ENCODE measurements around the gene APOL4. TPM values are rescaled to one million over a fixed set of nuclear protein-coding genes. Genes with fewer than 3 reads are reported as not detected.

Gene APOL4
- total and polyA plus RNA-seq, 8 donors = 0.28 to 4.1 (median 1.5) TPM

- DNase-seq = no peak
- FAIRE-seq = no peak
- H3K36me3 ChIP-seq = no peaks in the 10 kb centered on the region
- H3K27me3 ChIP-seq = no peaks in the 10 kb centered on the region
- no peak for ATAC-seq
- no peak overlapping the region for H3K27ac ChIP-seq
- H3K9me3 ChIP-seq = no peaks in the 10 kb centered on the region
- H3K4me1 ChIP-seq = no peaks in the 10 kb centered on the region
- 36 to 42% methylated on average over 3 of the region's 3 CpGs for WGBS, 2 donors
- intact Hi-C loops (cut with DNase I) = no loop called here
- H3K4me3 ChIP-seq = no peak overlapping the region
- no peak for TF ChIP-seq CTCF (IDR thresholded peaks at IDR 0.05)
Measured at GRCh38 chr22:36171941-36172340, 29.7 kb downstream of the APOL4 start.

GRCh38 chr22:36166518-36167220 lies 34.9 kb downstream of the APOL4 start:
- no peak for TF ChIP-seq CTCF (IDR thresholded peaks at IDR 0.05)
- DNase-seq = no peak
- Histone ChIP-seq H3K27me3 (no peaks in the 10 kb centered on the region), H3K27ac (no peak overlapping the region), H3K4me3 (no peak overlapping the region), H3K9me3 (no peaks in the 10 kb centered on the region), H3K4me1 (no peaks in the 10 kb centered on the region), H3K36me3 (no peaks in the 10 kb centered on the region)
- no peak for FAIRE-seq
- no peak for ATAC-seq
- 78 to 80% methylated on average over 10 of the region's 10 CpGs for WGBS, 2 donors
- intact Hi-C loops (cut with DNase I) = no loop called here

- no peaks in the 10 kb centered on the region for H3K27me3 ChIP-seq
- ATAC-seq = no peak
- TF ChIP-seq CTCF (IDR thresholded peaks at IDR 0.05) = no peak
- H3K36me3 ChIP-seq = no peaks in the 10 kb centered on the region
- H3K27ac ChIP-seq = no peak overlapping the region
- H3K9me3 ChIP-seq = no peaks in the 10 kb centered on the region
- no peak for DNase-seq
- H3K4me1 ChIP-seq = no peaks in the 10 kb centered on the region
- intact Hi-C loops (cut with DNase I) = no loop called here
- no peak overlapping the region for H3K4me3 ChIP-seq
- WGBS, 2 donors = 91 to 93% methylated on average over 3 of the region's 3 CpGs
- no peak for FAIRE-seq
Measured at GRCh38 chr22:36166086-36166485, 35.5 kb downstream of the APOL4 start.

GRCh38 chr22:36165141-36165540 lies 36.5 kb downstream of the APOL4 start:
- Histone ChIP-seq H3K27ac (peak overlapping the region in 1 of 4 donors; percentile 44), H3K36me3 (no peaks in the 10 kb centered on the region), H3K4me1 (no peaks in the 10 kb centered on the region), H3K27me3 (no peaks in the 10 kb centered on the region), H3K9me3 (no peaks in the 10 kb centered on the region), H3K4me3 (no peak overlapping the region)
- DNase-seq (no peak), FAIRE-seq (no peak), ATAC-seq (peak in 2 of 4 donors; percentile 42 to 52)
- TF ChIP-seq CTCF (IDR thresholded peaks at IDR 0.05) = no peak
- intact Hi-C loops (cut with DNase I) = no loop called here
- 71 to 74% methylated on average over 2 of the region's 2 CpGs for WGBS, 2 donors

- Histone ChIP-seq H3K27me3 (no peaks in the 10 kb centered on the region), H3K4me3 (no peak overlapping the region), H3K4me1 (no peaks in the 10 kb centered on the region), H3K36me3 (no peaks in the 10 kb centered on the region), H3K9me3 (no peaks in the 10 kb centered on the region), H3K27ac (peak overlapping the region in 1 of 4 donors; percentile 44)
- DNase-seq (no peak), ATAC-seq (peak in 3 of 4 donors; percentile 22 to 68 (median 39)), FAIRE-seq (no peak)
- no peak for TF ChIP-seq CTCF (IDR thresholded peaks at IDR 0.05)
- WGBS, 2 donors = 78 to 87% methylated on average over 1 of the region's 1 CpG
- intact Hi-C loops (cut with DNase I) = no loop called here
Measured at GRCh38 chr22:36164621-36165020, 37.0 kb downstream of the APOL4 start.

Data from pancreas (tissue), 10 donors.